H1 (cell line): Measurements from ENCODE around the gene ARHGAP32. TPM values are rescaled to one million over a fixed set of nuclear protein-coding genes. Genes with fewer than 3 reads are reported as not detected.

Source experiments
- CTCF ChIA-PET: fragments of 300-600 bp; sonication (Branson Sonifier 250); formaldehyde crosslinking; loops from one replicate; lab custom pipeline; 2021; ENCODE audit not compliant: partially characterized antibody; lab: Charles Lee
- POLR2A ChIA-PET: fragments of 300-600 bp; sonication (Branson Sonifier 250); formaldehyde crosslinking; loops from one replicate; lab custom pipeline; 2021; ENCODE audit warnings: inconsistent platforms; ENCODE audit not compliant: partially characterized antibody; lab: Charles Lee
- DNase-seq, 2 experiments: peaks; one replicate each; pipeline versions ENCODE4 v3.0.0 to v3.0.0-alpha.2; 2010 to 2022; ENCODE audit warnings: low spot score in 2 of 2, low read depth in 1 of 2, mixed read lengths in 1 of 2
- FAIRE-seq: peaks from 2 replicates; lab custom pipeline; 2011; peaks lifted over from hg19 to GRCh38; lab: Jason Lieb, UNC
- H2AFZ ChIP-seq: 2 replicates; pipeline ENCODE4 v1.8.1; 2012; ENCODE audit warnings: low read length, inconsistent platforms
- H2AK5ac ChIP-seq: 2 replicates; pipeline ENCODE4 v1.6.1; 2013; ENCODE audit warnings: low read depth, low read length
- H2BK120ac ChIP-seq: replicated peaks from 2 replicates; pipeline ENCODE3; 2013; ENCODE audit warnings: low read depth, low read length, inconsistent platforms
- H2BK12ac ChIP-seq: 2 replicates; pipeline ENCODE4 v1.6.1; 2013; ENCODE audit warnings: low read depth, low read length
- H2BK15ac ChIP-seq: 2 replicates; pipeline ENCODE4 v1.6.1; 2013; ENCODE audit warnings: low read length
- H2BK20ac ChIP-seq: 2 replicates; pipeline ENCODE4 v1.6.1; 2013; ENCODE audit warnings: low read length
- H2BK5ac ChIP-seq: 2 replicates; pipeline ENCODE4 v1.6.1; 2013; ENCODE audit warnings: low read depth, low read length
- H3K14ac ChIP-seq: 2 replicates; pipeline ENCODE4 v1.6.1; 2013; ENCODE audit warnings: inconsistent platforms; ENCODE audit not compliant: insufficient read length
- H3K18ac ChIP-seq: 2 replicates; pipeline ENCODE4 v1.6.1; 2013; ENCODE audit warnings: low read length; ENCODE audit errors: extremely low read depth
- H3K23ac ChIP-seq: 2 replicates; pipeline ENCODE4 v1.6.1; 2013; ENCODE audit warnings: inconsistent platforms; ENCODE audit not compliant: insufficient read length
- H3K23me2 ChIP-seq: 2 replicates; pipeline ENCODE4 v1.6.1; 2013; ENCODE audit warnings: low read depth, low read length
- H3K27ac ChIP-seq: 2 replicates; pipeline ENCODE4 v1.6.1; 2011; ENCODE audit warnings: low read depth, low read length, inconsistent platforms
- H3K27me3 ChIP-seq, 4 experiments: replicated peaks in 1 of 4; 1 replicate in 1 of 4; 2 replicates in 3 of 4; pipeline versions ENCODE4 v1.6.1 to v1.8.1; 2011 to 2013; ENCODE audit warnings: low read length in 3 of 4, mild to moderate bottlenecking in 3 of 4, inconsistent platforms in 2 of 4, mixed read lengths in 2 of 4, moderate library complexity in 1 of 4; ENCODE audit not compliant: control insufficient read depth in 3 of 4, insufficient read depth in 3 of 4; ENCODE audit errors: extremely low read depth in 1 of 4
- H3K36me3 ChIP-seq, 4 experiments: 2 replicates each; pipeline versions ENCODE4 v1.6.1 to v1.8.1; 2011 to 2013; ENCODE audit warnings: mild to moderate bottlenecking in 4 of 4, low read length in 3 of 4, moderate library complexity in 2 of 4, control low read depth in 1 of 4, inconsistent platforms in 1 of 4; ENCODE audit not compliant: insufficient read depth in 4 of 4, control insufficient read depth in 2 of 4
- H3K4ac ChIP-seq: replicated peaks from 2 replicates; pipeline ENCODE3; 2013; ENCODE audit warnings: low read length, low read depth, mixed read lengths, inconsistent platforms; ENCODE audit not compliant: insufficient read length
- H3K4me1 ChIP-seq, 4 experiments: replicated peaks in 1 of 4; 1 replicate in 1 of 4; 2 replicates in 3 of 4; pipeline versions ENCODE4 v1.6.1 to v1.8.1; 2011 to 2013; ENCODE audit warnings: low read length in 3 of 4, inconsistent platforms in 2 of 4, mixed read lengths in 1 of 4; ENCODE audit not compliant: insufficient read depth in 4 of 4, control insufficient read depth in 3 of 4
- H3K4me2 ChIP-seq, 2 experiments: 2 replicates each; pipeline versions ENCODE4 v1.6.1 to v1.8.1; 2011 to 2013; ENCODE audit warnings: low read depth in 2 of 2, low read length in 2 of 2, control low read depth in 1 of 2, inconsistent platforms in 1 of 2, mild to moderate bottlenecking in 1 of 2; ENCODE audit not compliant: insufficient read depth in 1 of 2
- H3K4me3 ChIP-seq, 4 experiments: fragments of 200-600, 300-600 bp in 1 of 4; sonication (generic), shearing (Covaris generic), sonication (Bioruptor Twin) in 1 of 4; 2 replicates each; pipeline versions ENCODE4 v1.5.1 to v1.8.1; 2011 to 2016; ENCODE audit warnings: low read length in 4 of 4, low read depth in 3 of 4, control low read depth in 2 of 4, inconsistent platforms in 2 of 4, mild to moderate bottlenecking in 2 of 4, mixed read lengths in 1 of 4, moderate library complexity in 1 of 4; ENCODE audit not compliant: insufficient read depth in 2 of 4; ENCODE audit errors: extremely low read depth in 1 of 4
- H3K56ac ChIP-seq: replicated peaks from 2 replicates; pipeline ENCODE3; 2013; ENCODE audit warnings: low read depth, mild to moderate bottlenecking, mixed read lengths, low read length, inconsistent platforms; ENCODE audit not compliant: insufficient read length
- H3K79me1 ChIP-seq: 2 replicates; pipeline ENCODE4 v1.6.1; 2013; ENCODE audit warnings: low read depth, low read length, control low read depth
- H3K79me2 ChIP-seq, 2 experiments: 2 replicates each; pipeline versions ENCODE4 v1.6.1 to v1.8.1; 2012 to 2013; ENCODE audit warnings: low read length in 2 of 2, mild to moderate bottlenecking in 2 of 2, inconsistent platforms in 1 of 2; ENCODE audit not compliant: insufficient read depth in 2 of 2, control insufficient read depth in 1 of 2
- H3K9ac ChIP-seq, 4 experiments: replicated peaks in 1 of 4; 1 replicate in 1 of 4; 2 replicates in 3 of 4; pipeline versions ENCODE4 v1.6.1 to v1.8.1; 2011 to 2013; ENCODE audit warnings: low read depth in 3 of 4, low read length in 3 of 4, control low read depth in 2 of 4, mild to moderate bottlenecking in 2 of 4, moderate library complexity in 2 of 4, inconsistent platforms in 1 of 4; ENCODE audit errors: extremely low read depth in 1 of 4
- H3K9me3 ChIP-seq, 2 experiments: 2 replicates each; pipeline versions ENCODE4 v1.6.1 to v1.8.1; 2012 to 2013; ENCODE audit warnings: mild to moderate bottlenecking in 2 of 2, moderate library complexity in 2 of 2, control low read depth in 1 of 2, inconsistent platforms in 1 of 2, low read depth in 1 of 2, low read length in 1 of 2, mixed read lengths in 1 of 2; ENCODE audit not compliant: insufficient read depth in 2 of 2
- H4K20me1 ChIP-seq, 2 experiments: replicated peaks in 1 of 2; 2 replicates each; pipeline versions ENCODE3 to v1.8.1; 2011 to 2013; ENCODE audit warnings: inconsistent platforms in 2 of 2, low read length in 2 of 2, mild to moderate bottlenecking in 1 of 2; ENCODE audit not compliant: insufficient read depth in 2 of 2, control insufficient read depth in 1 of 2
- H4K5ac ChIP-seq: 2 replicates; pipeline ENCODE4 v1.6.1; 2013; ENCODE audit warnings: low read length, low read depth, mixed read lengths, inconsistent platforms; ENCODE audit not compliant: insufficient read length
- H4K8ac ChIP-seq: 2 replicates; pipeline ENCODE4 v1.8.0; 2013; ENCODE audit warnings: mild to moderate bottlenecking, moderate library complexity, low read length, inconsistent platforms; ENCODE audit not compliant: insufficient read depth; ENCODE audit errors: extremely low read depth
- H4K91ac ChIP-seq: replicated peaks from 2 replicates; pipeline ENCODE3; 2013; ENCODE audit warnings: low read length, mixed read lengths, inconsistent platforms; ENCODE audit not compliant: insufficient read length
- EP300 ChIP-seq, 2 experiments: IDR thresholded peaks; 1 replicate in 1 of 2; 2 replicates in 1 of 2; pipeline ENCODE4 v1.6.1; 2011 to 2012; ENCODE audit warnings: low read depth in 2 of 2, low read length in 2 of 2, mild to moderate bottlenecking in 2 of 2, borderline replicate concordance in 1 of 2, inconsistent platforms in 1 of 2, moderate library complexity in 1 of 2
- HDAC2 ChIP-seq, 2 experiments: fragments of 300-600 bp in 1 of 2; sonication (generic) in 1 of 2; IDR thresholded peaks; 2 replicates each; pipeline ENCODE4 v1.6.1; 2011 to 2012; ENCODE audit warnings: low read depth in 2 of 2, low read length in 2 of 2, mild to moderate bottlenecking in 2 of 2, moderate library complexity in 2 of 2, borderline replicate concordance in 1 of 2, inconsistent platforms in 1 of 2
- KDM4A ChIP-seq: IDR thresholded peaks from one replicate; pipeline ENCODE4 v1.7.1; 2012; ENCODE audit warnings: low read depth, mild to moderate bottlenecking, moderate library complexity, low read length, inconsistent platforms; ENCODE audit not compliant: severe bottlenecking
- POU5F1 ChIP-seq: IDR thresholded peaks from 2 replicates; pipeline ENCODE4 v1.6.1; 2011; ENCODE audit warnings: low read depth, mild to moderate bottlenecking, low read length, moderate library complexity
- WGBS, 2 experiments: shearing (Covaris generic) in 1 of 2; methylation state at CpG; one replicate each; pipeline versions ENCODE4 v1.1.6 to v1.1.7; 2013 to 2015; ENCODE audit warnings: low lambda C conversion rate in 2 of 2, mixed read lengths in 2 of 2, inconsistent platforms in 1 of 2, low coverage in 1 of 2, missing lambda C conversion rate in 1 of 2; ENCODE audit not compliant: insufficient replicate concordance in 2 of 2, insufficient coverage in 1 of 2, insufficient read length in 1 of 2; ENCODE audit errors: extremely low coverage in 1 of 2, missing lambda C conversion rate in 1 of 2; 5-methylcytosine and 5-hydroxymethylcytosine counted together
- polyA plus RNA-seq, 7 experiments: library from polyadenylated mRNA; depleted of rRNA in 3 of 7; stranded (reverse) in 5 of 7; unstranded in 2 of 7; fragments of >200 nt in 5 of 7; fragments of 200-250 nt in 2 of 7; gene quantifications; 1 replicate in 5 of 7; 2 replicates in 1 of 7; 4 replicates in 1 of 7; pipeline versions ENCODE4 v1.2.1 to v1.2.3, GENCODE V29; 2011 to 2013; ENCODE audit warnings: missing spikeins in 2 of 7, mixed read lengths in 2 of 7
- total RNA-seq: library from RNA; stranded (reverse); fragmentation: NEBNext Ultra II Directional; extraction: Animal tissue kit (Norgen Biotek cat#: 25700); gene quantifications from 2 replicates; pipeline ENCODE4 v1.2.1, GENCODE V29; 2021

ARHGAP32 gene
- total and polyA plus RNA-seq, 2 of the 8 experiments (the other 6 are each of a cell fraction or from before 2014, with no cell fraction given): 13.7 to 30.0 TPM

- no peaks in the 10 kb centered on the region for H3K27me3 ChIP-seq
- DNase-seq (no peak), FAIRE-seq (no peak)
- H3K23ac ChIP-seq: peak overlapping the region; percentile 39
- ChIA-PET POLR2A (interaction anchor here (1.2 kb wide), 1 partner anchor 22 kb away, joined by 3 read pairs; no protein-coding TSS in a partner anchor), CTCF (interaction anchor here (1.1 kb wide), 1 partner anchor 268 kb away, joined by 3 read pairs; no protein-coding TSS in a partner anchor)
- H2BK120ac ChIP-seq: no peak overlapping the region
- H3K79me2 ChIP-seq: peaks cover 0 to 66% of the 10 kb centered on the region in 2 experiments; a peak in 3 of 4 replicates
- H3K27ac ChIP-seq: no peak overlapping the region
- H2BK12ac ChIP-seq: peak overlapping the region; percentile 94
- H2AK5ac ChIP-seq: peak overlapping the region; percentile 77; the same call in 1 of the 2 replicates
- H3K9me3 ChIP-seq: no peaks in the 10 kb centered on the region
- peak overlapping the region in 1 of 2 experiments; percentile 39; a peak in 3 of 4 replicates for H3K4me2 ChIP-seq
- H4K20me1 ChIP-seq: no peaks in the 10 kb centered on the region
- H3K4ac ChIP-seq: no peak overlapping the region
- no peak overlapping the region for H3K4me3 ChIP-seq
- TF ChIP-seq KDM4A: no peak
- TF ChIP-seq HDAC2 (IDR thresholded peaks at IDR 0.05; ENCODE audit: borderline replicate concordance in 1 of 2, low read depth in 2 of 2, low read length in 2 of 2): no peak
- TF ChIP-seq POU5F1: no peak
- no peak for TF ChIP-seq EP300 (IDR thresholded peaks at IDR 0.05; ENCODE audit: borderline replicate concordance in 1 of 2, low read depth in 2 of 2, low read length in 2 of 2)
- H3K14ac ChIP-seq: no peak overlapping the region
- no peak overlapping the region for H3K56ac ChIP-seq
- H2AFZ ChIP-seq: no peak overlapping the region
- H3K18ac ChIP-seq: peak overlapping the region; percentile 55
- 83% methylated on average over 6 of the region's 6 CpGs; no CpG with 5 or more reads in 1 of the 2 experiments for WGBS, 2 experiments
- peak overlapping the region; percentile 2; the same call in 1 of the 2 replicates for H2BK20ac ChIP-seq
- H3K23me2 ChIP-seq: no peaks in the 10 kb centered on the region
- H2BK15ac ChIP-seq: peak overlapping the region; percentile 21; the same call in 1 of the 2 replicates
- H4K5ac ChIP-seq: peak overlapping the region; percentile 6
- H3K79me1 ChIP-seq: peaks cover 2% of the 10 kb centered on the region; the same call in 1 of the 2 replicates
- H3K9ac ChIP-seq: no peak overlapping the region
- peak overlapping the region; percentile 7 for H4K91ac ChIP-seq
- peaks cover 7 to 33% (median 27%) of the 10 kb centered on the region in 4 experiments; a peak in 6 of 7 replicates for H3K4me1 ChIP-seq
- H4K8ac ChIP-seq: no peak overlapping the region
- no peaks in the 10 kb centered on the region for H3K36me3 ChIP-seq
- H2BK5ac ChIP-seq: peak overlapping the region; percentile 36; the same call in 1 of the 2 replicates
Measured at GRCh38 chr11:129214710-129215295, 22.7 kb upstream of the ARHGAP32 start.
